ENCODE data around the gene CACFD1. TPM values are rescaled to one million over a fixed set of nuclear protein-coding genes. Genes with fewer than 3 reads are reported as not detected.
A peak's percentile ranks its signal among the peaks of the same experiment; 100 is the strongest.

CACFD1 gene
- total and polyA plus RNA-seq, 2 of the 13 experiments (the other 11 are each of a cell fraction or from before 2014, with no cell fraction given) = 13.8 to 14.6 TPM

DNA sequence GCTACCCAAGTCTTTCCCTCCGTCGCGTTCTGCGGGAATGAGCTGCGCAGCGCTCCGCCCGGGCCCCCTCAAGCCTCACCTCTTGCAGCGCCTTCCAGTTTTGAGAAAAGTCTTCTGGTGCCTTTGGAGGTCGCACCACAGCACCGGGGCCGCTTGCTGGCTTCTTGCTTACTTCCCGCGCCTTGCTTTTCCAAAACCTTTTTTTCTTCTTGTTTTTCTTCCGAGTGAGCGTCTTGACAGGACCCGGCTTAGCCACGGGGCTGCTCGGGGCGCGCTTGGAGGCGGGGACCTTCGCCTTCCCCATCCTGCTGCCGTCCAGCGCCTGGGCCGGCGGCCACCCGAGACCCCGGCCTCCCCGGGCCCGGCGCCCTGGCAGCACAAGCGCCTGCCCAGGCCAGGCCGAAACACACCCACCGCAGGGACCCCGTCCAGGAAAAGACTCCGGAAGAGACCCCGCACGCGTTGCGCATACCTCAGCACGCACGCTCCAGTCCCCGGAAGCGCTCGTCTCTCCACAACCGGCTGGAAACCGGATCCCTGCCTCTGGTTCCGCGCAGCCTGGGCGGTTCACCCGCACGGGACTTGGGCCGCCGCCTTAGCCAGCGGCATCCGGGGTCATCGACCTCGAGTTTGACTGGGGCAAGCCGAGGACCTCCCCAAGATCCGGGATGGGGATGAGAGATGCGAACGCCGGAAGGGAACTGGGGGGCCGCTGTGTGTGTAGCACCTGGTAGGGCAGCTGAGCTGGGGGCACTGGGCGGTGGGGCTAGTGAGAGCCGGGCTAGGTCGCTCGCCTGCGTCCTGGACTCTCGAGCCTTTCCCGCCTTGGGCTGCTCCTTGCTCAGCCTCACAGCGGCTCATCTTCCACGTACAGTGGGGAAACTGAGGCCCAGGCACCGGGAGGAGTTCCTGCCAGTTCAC lies 42.0 kb upstream of the CACFD1 start, which contains the start of gene REXO4 (continued):
- TF ChIP-seq ARNTL (CRISPR knock-in tag; IDR thresholded peaks at IDR 0.05) (peak; percentile 87), EP300 (IDR thresholded peaks at IDR 0.05; ENCODE audit: low read depth in 2 of 2, low read length in 2 of 2) (peak; percentile 22 to 38; a peak in 2 of 4 replicates), EP300 (CRISPR knock-in tag; IDR thresholded peaks at IDR 0.05; ENCODE audit: borderline replicate concordance) (peak; percentile 45; the same call in 1 of the 2 replicates), ZNF407 (CRISPR knock-in tag; IDR thresholded peaks at IDR 0.05; ENCODE audit: not compliant biosample characterization) (peak; percentile 56), GTF2F1 (IDR thresholded peaks at IDR 0.05; ENCODE audit: low read length) (no peak), ZNF605 (CRISPR knock-in tag; IDR thresholded peaks at IDR 0.05) (peak; percentile 67; the same call in 1 of the 2 replicates), GFI1 (CRISPR knock-in tag; IDR thresholded peaks at IDR 0.05; ENCODE audit: borderline replicate concordance) (peak; percentile 74), CREM (IDR thresholded peaks at IDR 0.05) (peak; percentile 85), CREM (CRISPR knock-in tag; IDR thresholded peaks at IDR 0.05) (no peak), CHCHD3 (CRISPR knock-in tag; IDR thresholded peaks at IDR 0.05) (no peak)
- TF ChIP-seq, protein P1, sequence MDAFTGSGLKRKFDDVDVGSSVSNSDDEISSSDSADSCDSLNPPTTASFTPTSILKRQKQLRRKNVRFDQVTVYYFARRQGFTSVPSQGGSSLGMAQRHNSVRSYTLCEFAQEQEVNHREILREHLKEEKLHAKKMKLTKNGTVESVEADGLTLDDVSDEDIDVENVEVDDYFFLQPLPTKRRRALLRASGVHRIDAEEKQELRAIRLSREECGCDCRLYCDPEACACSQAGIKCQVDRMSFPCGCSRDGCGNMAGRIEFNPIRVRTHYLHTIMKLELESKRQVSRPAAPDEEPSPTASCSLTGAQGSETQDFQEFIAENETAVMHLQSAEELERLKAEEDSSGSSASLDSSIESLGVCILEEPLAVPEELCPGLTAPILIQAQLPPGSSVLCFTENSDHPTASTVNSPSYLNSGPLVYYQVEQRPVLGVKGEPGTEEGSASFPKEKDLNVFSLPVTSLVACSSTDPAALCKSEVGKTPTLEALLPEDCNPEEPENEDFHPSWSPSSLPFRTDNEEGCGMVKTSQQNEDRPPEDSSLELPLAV (CRISPR knock-in tag; conservative IDR thresholded peaks at IDR 0.05; ENCODE audit: low read depth) = 0 out of 2 replicates have a peak, but pooled peaks have one; percentile 48
- TF ChIP-seq, protein P2, sequence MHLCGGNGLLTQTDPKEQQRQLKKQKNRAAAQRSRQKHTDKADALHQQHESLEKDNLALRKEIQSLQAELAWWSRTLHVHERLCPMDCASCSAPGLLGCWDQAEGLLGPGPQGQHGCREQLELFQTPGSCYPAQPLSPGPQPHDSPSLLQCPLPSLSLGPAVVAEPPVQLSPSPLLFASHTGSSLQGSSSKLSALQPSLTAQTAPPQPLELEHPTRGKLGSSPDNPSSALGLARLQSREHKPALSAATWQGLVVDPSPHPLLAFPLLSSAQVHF (CRISPR knock-in tag; IDR thresholded peaks at IDR 0.05) = peak; percentile 88; the same call in 1 of the 2 replicates
- TF ChIP-seq, protein P3, sequence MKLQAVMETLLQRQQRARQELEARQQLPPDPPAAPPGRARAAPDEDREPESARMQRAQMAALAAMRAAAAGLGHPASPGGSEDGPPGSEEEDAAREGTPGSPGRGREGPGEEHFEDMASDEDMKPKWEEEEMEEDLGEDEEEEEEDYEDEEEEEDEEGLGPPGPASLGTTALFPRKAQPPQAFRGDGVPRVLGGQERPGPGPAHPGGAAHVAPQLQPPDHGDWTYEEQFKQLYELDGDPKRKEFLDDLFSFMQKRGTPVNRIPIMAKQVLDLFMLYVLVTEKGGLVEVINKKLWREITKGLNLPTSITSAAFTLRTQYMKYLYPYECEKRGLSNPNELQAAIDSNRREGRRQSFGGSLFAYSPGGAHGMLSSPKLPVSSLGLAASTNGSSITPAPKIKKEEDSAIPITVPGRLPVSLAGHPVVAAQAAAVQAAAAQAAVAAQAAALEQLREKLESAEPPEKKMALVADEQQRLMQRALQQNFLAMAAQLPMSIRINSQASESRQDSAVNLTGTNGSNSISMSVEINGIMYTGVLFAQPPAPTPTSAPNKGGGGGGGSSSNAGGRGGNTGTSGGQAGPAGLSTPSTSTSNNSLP (IDR thresholded peaks at IDR 0.05; ENCODE audit: low read depth, low read length) = no peak

All from HepG2 (cell line).